DOHH2 (cell line): Measurements from ENCODE around the gene PPP1R1B.

ENCODE experiments used
- H3F3A ChIP-seq: fragments of 200-600 bp; sonication (generic), shearing (Covaris generic); 2 replicates; pipeline ENCODE4 v1.6.0; 2016; ENCODE audit warnings: antibody characterized with exemption, mild to moderate bottlenecking; ENCODE audit not compliant: control insufficient read depth, insufficient read depth
- H3K27ac ChIP-seq: fragments of 200-600 bp; sonication (generic); 2 replicates; pipeline ENCODE4 v1.5.1; 2014; ENCODE audit warnings: low read depth, mild to moderate bottlenecking, low read length, moderate library complexity
- H3K27me3 ChIP-seq: fragments of 200-600 bp; sonication (generic); 2 replicates; pipeline ENCODE4 v1.6.1; 2014; ENCODE audit warnings: mild to moderate bottlenecking, low read length, mixed read lengths; ENCODE audit not compliant: control insufficient read depth
- H3K36me3 ChIP-seq: fragments of 200-600 bp; sonication (generic); 2 replicates; pipeline ENCODE4 v1.6.1; 2014; ENCODE audit warnings: mild to moderate bottlenecking, low read length, moderate library complexity, mixed read lengths; ENCODE audit not compliant: control insufficient read depth
- H3K4me1 ChIP-seq: fragments of 200-600 bp; sonication (generic); 2 replicates; pipeline ENCODE4 v1.6.1; 2014; ENCODE audit warnings: mild to moderate bottlenecking, low read length, mixed read lengths; ENCODE audit not compliant: control insufficient read depth
- H3K4me2 ChIP-seq: fragments of 200-600 bp; sonication (generic); 2 replicates; pipeline ENCODE4 v1.6.0; 2014; ENCODE audit warnings: mild to moderate bottlenecking, low read length, moderate library complexity
- H3K4me3 ChIP-seq: fragments of 200-600 bp; sonication (generic); 2 replicates; pipeline ENCODE4 v1.5.1; 2014; ENCODE audit warnings: mild to moderate bottlenecking, low read length, mixed read lengths
- H3K79me2 ChIP-seq: fragments of 200-600 bp; sonication (generic); 2 replicates; pipeline ENCODE4 v1.6.1; 2014; ENCODE audit warnings: mild to moderate bottlenecking, low read length, mixed read lengths; ENCODE audit not compliant: control insufficient read depth
- H3K9me2 ChIP-seq: fragments of 200-600 bp; sonication (generic); replicated peaks from 2 replicates; pipeline ENCODE4 v1.6.1; 2014; ENCODE audit warnings: mild to moderate bottlenecking, low read length, mixed read lengths; ENCODE audit not compliant: control insufficient read depth
- H3K9me3 ChIP-seq: fragments of 200-600 bp; sonication (generic); 2 replicates; pipeline ENCODE4 v1.6.1; 2014; ENCODE audit warnings: antibody characterized with exemption, low read length, mixed read lengths; ENCODE audit not compliant: control insufficient read depth, insufficient read depth
- H4K20me1 ChIP-seq: fragments of 200-600 bp; sonication (generic); 2 replicates; pipeline ENCODE4 v1.6.0; 2014; ENCODE audit warnings: low read depth, mild to moderate bottlenecking, antibody characterized with exemption, low read length, moderate library complexity; ENCODE audit not compliant: control insufficient read depth, insufficient read depth
- CTCF ChIP-seq: fragments of 200-600 bp; sonication (generic); IDR thresholded peaks from one replicate; pipeline ENCODE4 v1.5.1; 2014; ENCODE audit warnings: antibody characterized with exemption, mild to moderate bottlenecking, low read depth, low read length; ENCODE audit not compliant: poor library complexity, severe bottlenecking
- EZH2phosphoT487 ChIP-seq: fragments of 200-600 bp; sonication (generic); IDR thresholded peaks from 2 replicates; pipeline ENCODE4 v1.6.1; 2017; ENCODE audit warnings: borderline replicate concordance, mild to moderate bottlenecking, antibody characterized with exemption, low read length, moderate library complexity, mixed read lengths

Gene PPP1R1B

GRCh38 chr17:39658760-39659159 lies 32.0 kb downstream of the PPP1R1B start:
- TF ChIP-seq CTCF = no peak
- TF ChIP-seq EZH2phosphoT487 = no peak
- Histone ChIP-seq H4K20me1 (no peaks in the 10 kb centered on the region), H3F3A (no peaks in the 10 kb centered on the region; the same call in 1 of the 2 replicates), H3K4me3 (no peak overlapping the region), H3K9me3 (no peaks in the 10 kb centered on the region), H3K4me2 (peak overlapping the region; percentile 28), H3K4me1 (peaks cover 18% of the 10 kb centered on the region), H3K9me2 (no peaks in the 10 kb centered on the region), H3K27me3 (no peaks in the 10 kb centered on the region), H3K36me3 (peaks cover 38% of the 10 kb centered on the region), H3K27ac (no peak overlapping the region), H3K79me2 (no peaks in the 10 kb centered on the region)

DNA sequence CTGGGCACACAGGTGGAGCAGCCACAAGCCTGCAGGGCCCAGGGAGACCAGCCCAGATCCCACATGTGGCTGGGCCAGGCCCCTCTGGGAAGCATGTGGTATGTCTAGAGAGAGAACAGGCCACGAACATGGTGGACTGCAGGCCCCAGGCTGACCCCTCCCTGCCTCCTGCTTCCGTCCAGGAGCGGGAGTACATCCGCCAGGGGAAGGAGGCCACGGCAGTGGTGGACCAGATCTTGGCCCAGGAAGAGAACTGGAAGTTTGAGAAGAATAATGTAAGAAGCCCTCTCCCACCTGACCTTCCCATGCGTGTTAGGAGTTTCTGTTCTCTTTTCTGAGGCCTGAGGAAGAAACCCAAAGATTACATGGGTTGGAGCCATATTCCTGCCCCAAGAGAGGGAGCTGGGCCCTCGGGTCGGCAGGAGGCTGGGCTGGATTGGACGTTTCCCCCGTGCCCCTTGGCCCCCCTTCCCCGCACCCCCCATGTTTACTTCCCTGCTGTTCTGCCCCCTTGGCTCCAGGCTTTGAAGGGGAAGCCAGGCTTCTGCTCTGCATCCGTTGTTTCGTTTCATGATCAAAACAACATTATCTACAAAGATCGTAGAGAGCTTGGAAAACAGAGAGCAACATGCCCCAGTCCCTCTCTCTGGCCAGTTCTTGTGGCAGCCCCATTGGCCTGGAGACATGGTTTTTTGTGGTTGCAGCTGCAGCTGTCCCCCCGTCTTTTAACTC lies 32.7 kb downstream of the PPP1R1B start:
- H3F3A ChIP-seq = no peaks in the 10 kb centered on the region; the same call in 1 of the 2 replicates
- H3K9me3 ChIP-seq = no peaks in the 10 kb centered on the region
- TF ChIP-seq CTCF (no peak), EZH2phosphoT487 (no peak)
- no peaks in the 10 kb centered on the region for H4K20me1 ChIP-seq
- no peaks in the 10 kb centered on the region for H3K27me3 ChIP-seq
- no peaks in the 10 kb centered on the region for H3K79me2 ChIP-seq
- H3K4me3 ChIP-seq = no peak overlapping the region
- peaks cover 35% of the 10 kb centered on the region for H3K36me3 ChIP-seq
- no peaks in the 10 kb centered on the region for H3K9me2 ChIP-seq
- H3K4me2 ChIP-seq = peak overlapping the region; percentile 28
- H3K27ac ChIP-seq = peak overlapping the region; percentile 16; the same call in 1 of the 2 replicates
- peaks cover 18% of the 10 kb centered on the region for H3K4me1 ChIP-seq

- Histone ChIP-seq H3K9me3 (no peaks in the 10 kb centered on the region), H3K36me3 (peaks cover 35% of the 10 kb centered on the region), H3K4me3 (no peak overlapping the region), H4K20me1 (no peaks in the 10 kb centered on the region), H3F3A (no peaks in the 10 kb centered on the region; the same call in 1 of the 2 replicates), H3K9me2 (no peaks in the 10 kb centered on the region), H3K4me1 (peaks cover 18% of the 10 kb centered on the region), H3K4me2 (no peak overlapping the region), H3K27ac (no peak overlapping the region), H3K27me3 (no peaks in the 10 kb centered on the region), H3K79me2 (no peaks in the 10 kb centered on the region)
- no peak for TF ChIP-seq EZH2phosphoT487
- no peak for TF ChIP-seq CTCF
These were observed 33.2 kb downstream of the PPP1R1B start for GRCh38 chr17:39660011-39660360.
